ENCODE measurements around the gene SDF4. TPM values are rescaled to one million over a fixed set of nuclear protein-coding genes. Genes with fewer than 3 reads are reported as not detected.
A peak's percentile ranks its signal among the peaks of the same experiment; 100 is the strongest.

Gene SDF4
- total RNA-seq, 1 experiment from 2014 or later, result 254 TPM

- intact Hi-C loops (cut with micrococcal nuclease), result no loop called here
- peaks cover 62% of the 10 kb centered on the region for H3K79me2 ChIP-seq (ENCODE audit: low read length)
- no peak overlapping the region for H3K27ac ChIP-seq (ENCODE audit: low read length)
- H4K20me1 ChIP-seq (ENCODE audit: low read length), result no peaks in the 10 kb centered on the region
- H3K9ac ChIP-seq (ENCODE audit: low read length), result no peak overlapping the region
- no peaks in the 10 kb centered on the region for H3K9me2 ChIP-seq (replicated peaks; ENCODE audit: low read length)
- no peaks in the 10 kb centered on the region for H3K9me3 ChIP-seq (ENCODE audit: low read length)
- no peak for TF ChIP-seq EZH2phosphoT487 (IDR thresholded peaks at IDR 0.05; ENCODE audit: borderline replicate concordance, low read length)
- TF ChIP-seq CTCF (conservative IDR thresholded peaks at IDR 0.05; ENCODE audit: low read depth, low read length), result no peak
- H3K36me3 ChIP-seq (ENCODE audit: low read depth, low read length), result peaks cover 66% of the 10 kb centered on the region
- H3F3A ChIP-seq (ENCODE audit: low read length, unreplicated experiment), result no peaks in the 10 kb centered on the region
- no peak overlapping the region for H2AFZ ChIP-seq (ENCODE audit: low read length)
- no peak overlapping the region for H3K4me3 ChIP-seq (ENCODE audit: low read length)
- CTCF ChIA-PET, result no interaction called here
- ATAC-seq, result no peak
- peaks cover 23% of the 10 kb centered on the region for H3K4me1 ChIP-seq (ENCODE audit: insufficient read depth, low read length)
- POLR2A ChIA-PET (ENCODE audit: unreplicated experiment), result no interaction called here
- no TSS peak for BruUV-seq (replicated peaks)
- DNase-seq, result no peak
- no peak overlapping the region for H3K4me2 ChIP-seq (ENCODE audit: low read length)
- no peaks in the 10 kb centered on the region for H3K27me3 ChIP-seq (ENCODE audit: low read length)
These were observed 28.3 kb upstream of the SDF4 start for GRCh38 chr1:1259951-1260600.

GRCh38 chr1:1259540-1259939 is 27.7 kb upstream of the SDF4 start:
- Histone ChIP-seq H3K4me3 (ENCODE audit: low read length) (no peak overlapping the region), H3K4me2 (ENCODE audit: low read length) (no peak overlapping the region), H3K79me2 (ENCODE audit: low read length) (peaks cover 62% of the 10 kb centered on the region), H3K9me3 (ENCODE audit: low read length) (no peaks in the 10 kb centered on the region), H3K27ac (ENCODE audit: low read length) (no peak overlapping the region), H3K4me1 (ENCODE audit: insufficient read depth, low read length) (peaks cover 19% of the 10 kb centered on the region), H3K9me2 (replicated peaks; ENCODE audit: low read length) (no peaks in the 10 kb centered on the region), H3K27me3 (ENCODE audit: low read length) (no peaks in the 10 kb centered on the region), H2AFZ (ENCODE audit: low read length) (no peak overlapping the region), H3F3A (ENCODE audit: low read length, unreplicated experiment) (no peaks in the 10 kb centered on the region), H3K36me3 (ENCODE audit: low read depth, low read length) (peaks cover 71% of the 10 kb centered on the region), H3K9ac (ENCODE audit: low read length) (no peak overlapping the region), H4K20me1 (ENCODE audit: low read length) (no peaks in the 10 kb centered on the region)
- BruUV-seq (replicated peaks), result no TSS peak
- TF ChIP-seq CTCF (conservative IDR thresholded peaks at IDR 0.05; ENCODE audit: low read depth, low read length), result no peak
- no peak for TF ChIP-seq EZH2 (IDR thresholded peaks at IDR 0.05; ENCODE audit: low read length, unreplicated experiment)
- TF ChIP-seq EZH2phosphoT487 (IDR thresholded peaks at IDR 0.05; ENCODE audit: borderline replicate concordance, low read length), result no peak
- ChIA-PET CTCF (no interaction called here), POLR2A (ENCODE audit: unreplicated experiment) (no interaction called here)
- ATAC-seq (no peak), DNase-seq (no peak)
- intact Hi-C loops (cut with micrococcal nuclease), result no loop called here

- H3K9me3 ChIP-seq (ENCODE audit: low read length), result no peaks in the 10 kb centered on the region
- no peak overlapping the region for H3K4me2 ChIP-seq (ENCODE audit: low read length)
- ChIA-PET POLR2A (ENCODE audit: unreplicated experiment) (interaction anchor here (0.6 kb wide), 1 partner anchor 140 kb away, joined by 3 read pairs; no protein-coding TSS in a partner anchor), CTCF (interaction anchor here (1.1 kb wide), 1 partner anchor 33 kb away, joined by 5 read pairs; no protein-coding TSS in a partner anchor)
- intact Hi-C loops (cut with micrococcal nuclease), result no loop called here
- H3K4me1 ChIP-seq (ENCODE audit: insufficient read depth, low read length), result peaks cover 14% of the 10 kb centered on the region
- no peak for DNase-seq
- no peak for ATAC-seq
- no TSS peak for BruUV-seq (replicated peaks)
- peaks cover 73% of the 10 kb centered on the region for H3K36me3 ChIP-seq (ENCODE audit: low read depth, low read length)
- no peaks in the 10 kb centered on the region for H3K9me2 ChIP-seq (replicated peaks; ENCODE audit: low read length)
- H2AFZ ChIP-seq (ENCODE audit: low read length), result no peak overlapping the region
- H3K27ac ChIP-seq (ENCODE audit: low read length), result peak overlapping the region; percentile 10; the same call in 1 of the 2 replicates
- no peak overlapping the region for H3K4me3 ChIP-seq (ENCODE audit: low read length)
- no peaks in the 10 kb centered on the region for H3K27me3 ChIP-seq (ENCODE audit: low read length)
- no peak overlapping the region for H3K9ac ChIP-seq (ENCODE audit: low read length)
- H4K20me1 ChIP-seq (ENCODE audit: low read length), result no peaks in the 10 kb centered on the region
- peaks cover 59% of the 10 kb centered on the region for H3K79me2 ChIP-seq (ENCODE audit: low read length)
- no peak for TF ChIP-seq EZH2 (IDR thresholded peaks at IDR 0.05; ENCODE audit: low read length, unreplicated experiment)
- H3F3A ChIP-seq (ENCODE audit: low read length, unreplicated experiment), result no peaks in the 10 kb centered on the region
These were observed 27.3 kb upstream of the SDF4 start for GRCh38 chr1:1259119-1259488.

All from PC-3 (cell line).